Fibroblast of lung (primary cell): ENCODE results near the gene MAP2K5. TPM values are rescaled to one million over a fixed set of nuclear protein-coding genes. Genes with fewer than 3 reads are reported as not detected.

ENCODE experiments used
- DNase-seq, 2 donors: peaks; one replicate each; pipeline versions ENCODE4 v3.0.0 to v3.0.0-alpha.2; 2010; ENCODE audit warnings: low read depth in 2 of 2
- H2AFZ ChIP-seq: 2 replicates; pipeline ENCODE4 v1.5.1; 2012; ENCODE audit warnings: low read length, control low read depth, inconsistent platforms
- H3K27ac ChIP-seq: 2 replicates; pipeline ENCODE4 v1.5.1; 2011; ENCODE audit warnings: low read length, control low read depth; ENCODE audit not compliant: insufficient read depth
- H3K27me3 ChIP-seq: 2 replicates; pipeline ENCODE4 v1.5.1; 2011; ENCODE audit warnings: mild to moderate bottlenecking, low read length; ENCODE audit not compliant: control insufficient read depth, insufficient read depth
- H3K36me3 ChIP-seq: 2 replicates; pipeline ENCODE4 v1.5.1; 2011; ENCODE audit warnings: low read length; ENCODE audit not compliant: control insufficient read depth, insufficient read depth
- H3K4me1 ChIP-seq: 2 replicates; pipeline ENCODE4 v1.5.1; 2011; ENCODE audit warnings: low read length; ENCODE audit not compliant: control insufficient read depth, insufficient read depth; ENCODE audit errors: extremely low read depth
- H3K4me2 ChIP-seq: 2 replicates; pipeline ENCODE4 v1.5.1; 2011; ENCODE audit warnings: low read length, control low read depth; ENCODE audit not compliant: insufficient read depth; ENCODE audit errors: extremely low read depth
- H3K4me3 ChIP-seq, 4 experiments: fragments of 200-600 bp in 1 of 4; sonication (generic) in 1 of 4; replicated peaks in 1 of 4; 2 replicates each; pipeline ENCODE4 v1.5.1; 2011 to 2016; ENCODE audit warnings: low read length in 4 of 4, low read depth in 3 of 4, mild to moderate bottlenecking in 3 of 4, control low read depth in 2 of 4, inconsistent platforms in 1 of 4, mixed read lengths in 1 of 4; ENCODE audit not compliant: insufficient read depth in 1 of 4; ENCODE audit errors: control extremely low read depth in 1 of 4
- H3K79me2 ChIP-seq: 2 replicates; pipeline ENCODE4 v1.5.1; 2012; ENCODE audit warnings: mild to moderate bottlenecking, low read length, inconsistent platforms; ENCODE audit not compliant: control insufficient read depth, insufficient read depth
- H3K9ac ChIP-seq: 2 replicates; pipeline ENCODE4 v1.5.1; 2011; ENCODE audit warnings: mild to moderate bottlenecking, low read length, control low read depth; ENCODE audit not compliant: insufficient read depth
- H3K9me3 ChIP-seq: 2 replicates; pipeline ENCODE4 v1.5.1; 2012; ENCODE audit warnings: low read depth, low read length; ENCODE audit not compliant: control insufficient read depth, insufficient read depth
- H4K20me1 ChIP-seq: 2 replicates; pipeline ENCODE4 v1.5.1; 2011; ENCODE audit warnings: low read length; ENCODE audit not compliant: control insufficient read depth, insufficient read depth; ENCODE audit errors: extremely low read depth
- CTCF ChIP-seq, 2 donors: IDR thresholded peaks in 1 of 2; conservative IDR thresholded peaks in 1 of 2; 1 replicate in 1 of 2; 2 replicates in 1 of 2; pipeline ENCODE4 v1.5.1; 2011 to 2012; ENCODE audit warnings: low read length in 2 of 2, control low read depth in 1 of 2, inconsistent platforms in 1 of 2, low read depth in 1 of 2, mild to moderate bottlenecking in 1 of 2
- EZH2 ChIP-seq: IDR thresholded peaks from 2 replicates; pipeline ENCODE4 v1.5.1; 2012; ENCODE audit warnings: low read length, control low read depth, mild to moderate bottlenecking; ENCODE audit errors: missing control alignments
- polyA plus RNA-seq, 2 donors: library from polyadenylated mRNA; depleted of rRNA in 1 of 2; stranded (reverse) in 1 of 2; unstranded in 1 of 2; fragments of >200 nt; gene quantifications; 2 replicates each; pipeline ENCODE4 v1.2.1, GENCODE V29; 2011 to 2012; ENCODE audit warnings: missing spikeins in 1 of 2
- total RNA-seq: library from RNA; depleted of rRNA; stranded (reverse); fragments of >200 nt; gene quantifications from 2 replicates; pipeline ENCODE4 v1.2.1, GENCODE V29; 2014

MAP2K5 gene
- total and polyA plus RNA-seq, 2 donors (not counting 1 experiment from before 2014, with no cell fraction given), result 5.7 to 10.2 TPM

- H4K20me1 ChIP-seq, result no peaks in the 10 kb centered on the region
- no peaks in the 10 kb centered on the region for H3K79me2 ChIP-seq
- H3K9ac ChIP-seq, result no peak overlapping the region
- H3K9me3 ChIP-seq, result no peaks in the 10 kb centered on the region
- H3K4me3 ChIP-seq, result no peak overlapping the region
- no peak overlapping the region for H2AFZ ChIP-seq
- no peaks in the 10 kb centered on the region for H3K36me3 ChIP-seq
- no peak overlapping the region for H3K4me2 ChIP-seq
- H3K27me3 ChIP-seq, result peaks cover 69% of the 10 kb centered on the region
- DNase-seq, result no peak
- no peak overlapping the region for H3K27ac ChIP-seq
- H3K4me1 ChIP-seq, result no peaks in the 10 kb centered on the region
- no peak for TF ChIP-seq CTCF (conservative IDR thresholded peaks at IDR 0.05 in 1 of 2, IDR thresholded peaks at IDR 0.05 in 1 of 2; ENCODE audit: low read depth in 1 of 2, low read length in 2 of 2)
- TF ChIP-seq EZH2, result peak; percentile 97
These were observed 277.9 kb downstream of the MAP2K5 start for GRCh38 chr15:67820122-67820991.

DNA sequence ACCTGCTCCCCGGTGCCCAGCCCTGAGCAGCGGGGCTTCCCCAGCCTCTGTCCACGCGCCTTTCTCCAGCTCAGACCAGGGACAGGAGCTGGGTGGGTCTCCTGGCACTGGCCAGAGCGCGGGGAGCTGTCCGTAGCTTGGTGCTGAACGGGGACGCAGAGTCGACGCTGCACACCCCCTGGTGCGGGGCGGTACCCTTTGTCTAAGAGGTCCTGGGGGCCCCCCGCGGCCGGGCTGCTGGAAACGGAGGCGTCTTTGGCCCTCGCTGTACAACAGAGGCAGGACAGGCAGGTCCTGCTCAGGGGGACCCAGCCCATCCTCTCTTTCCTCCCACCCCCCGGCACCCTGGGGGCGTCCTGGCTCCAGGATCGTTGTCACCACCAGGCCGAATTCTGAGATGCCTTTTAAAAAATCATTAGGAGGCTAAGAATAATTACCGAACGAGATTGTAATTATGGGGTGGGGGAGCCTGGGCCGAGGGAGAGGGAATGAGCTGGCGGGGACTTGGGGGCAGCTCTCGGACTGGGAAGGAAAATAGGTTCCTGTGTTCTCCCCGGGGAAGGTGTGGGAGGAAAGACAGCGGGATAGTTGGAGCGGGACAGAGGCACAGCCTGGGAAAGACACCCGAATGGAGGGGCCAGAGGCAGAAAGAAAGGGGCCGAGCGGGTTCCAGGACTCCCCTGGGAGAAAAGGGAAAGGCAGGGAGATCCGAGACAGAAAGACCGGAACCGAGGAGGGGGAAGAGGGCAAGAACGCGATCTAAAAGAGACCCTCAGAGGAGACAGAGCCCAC lies 278.7 kb downstream of the MAP2K5 start:
- H3K4me1 ChIP-seq, result no peaks in the 10 kb centered on the region
- no peak overlapping the region for H3K9ac ChIP-seq
- no peaks in the 10 kb centered on the region for H3K9me3 ChIP-seq
- H3K4me2 ChIP-seq, result no peak overlapping the region
- H3K27ac ChIP-seq, result no peak overlapping the region
- H3K27me3 ChIP-seq, result peaks cover 78% of the 10 kb centered on the region
- TF ChIP-seq EZH2, result no peak
- no peak for TF ChIP-seq CTCF (conservative IDR thresholded peaks at IDR 0.05 in 1 of 2, IDR thresholded peaks at IDR 0.05 in 1 of 2; ENCODE audit: low read depth in 1 of 2, low read length in 2 of 2)
- peak; percentile 54 to 56 for DNase-seq
- H3K79me2 ChIP-seq, result no peaks in the 10 kb centered on the region
- no peaks in the 10 kb centered on the region for H4K20me1 ChIP-seq
- no peak overlapping the region for H3K4me3 ChIP-seq
- no peaks in the 10 kb centered on the region for H3K36me3 ChIP-seq
- no peak overlapping the region for H2AFZ ChIP-seq

DNA sequence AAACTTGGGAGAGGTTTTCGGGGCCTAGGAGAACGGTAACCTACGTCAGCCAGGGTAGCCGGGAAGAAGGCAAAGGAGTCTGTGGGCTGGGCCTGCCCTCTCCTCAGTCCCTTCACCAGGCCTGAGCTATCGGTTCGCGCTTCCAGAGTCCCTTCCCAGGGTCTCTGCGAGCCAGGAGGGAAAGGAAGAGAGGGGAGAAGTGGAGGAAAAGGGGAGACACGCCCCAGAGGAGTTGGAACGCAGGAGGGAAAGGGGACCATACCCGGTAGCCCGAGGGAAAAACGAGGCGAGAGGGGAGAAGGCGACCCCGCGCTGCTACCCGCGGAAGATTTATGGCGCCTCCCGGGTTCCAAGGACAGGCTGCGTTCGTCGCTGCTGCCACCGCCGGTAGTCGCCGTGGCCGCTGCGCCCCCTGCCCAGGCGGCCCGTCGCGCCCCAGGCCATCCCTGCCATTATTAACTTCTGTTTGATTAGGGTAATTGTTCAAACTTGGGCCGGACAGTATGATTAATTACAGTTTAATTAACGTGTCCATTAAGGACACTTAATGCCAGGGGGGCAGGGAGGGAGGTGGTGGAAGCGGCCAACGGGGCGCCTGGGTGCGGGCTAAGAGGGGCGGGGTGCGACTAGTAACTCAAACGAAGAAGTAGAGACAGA lies 279.4 kb downstream of the MAP2K5 start:
- no peak overlapping the region for H3K4me2 ChIP-seq
- no peaks in the 10 kb centered on the region for H4K20me1 ChIP-seq
- TF ChIP-seq EZH2 (peak; percentile 94), CTCF (conservative IDR thresholded peaks at IDR 0.05 in 1 of 2, IDR thresholded peaks at IDR 0.05 in 1 of 2; ENCODE audit: low read depth in 1 of 2, low read length in 2 of 2) (no peak)
- no peaks in the 10 kb centered on the region for H3K36me3 ChIP-seq
- H3K4me3 ChIP-seq, result no peak overlapping the region
- no peaks in the 10 kb centered on the region for H3K4me1 ChIP-seq
- H2AFZ ChIP-seq, result no peak overlapping the region
- peaks cover 83% of the 10 kb centered on the region for H3K27me3 ChIP-seq
- H3K9me3 ChIP-seq, result no peaks in the 10 kb centered on the region
- no peak overlapping the region for H3K27ac ChIP-seq
- H3K79me2 ChIP-seq, result no peaks in the 10 kb centered on the region
- H3K9ac ChIP-seq, result no peak overlapping the region
- no peak for DNase-seq
